SK-N-SH (cell line): ENCODE results near the gene SEPTIN7. TPM values are rescaled to one million over a fixed set of nuclear protein-coding genes. Genes with fewer than 3 reads are reported as not detected.

ENCODE experiments used
- CTCF ChIA-PET: fragments of 300-600, 350-600 bp; formaldehyde crosslinking; extraction: SDS; loops from one replicate; lab custom pipeline; 2021; lab: Yijun Ruan, JAX
- POLR2A ChIA-PET: fragments of 350-600 bp; sonication (Branson Sonifier 250); formaldehyde crosslinking; extraction: SDS; loops from one replicate; lab custom pipeline; 2020; ENCODE audit warnings: antibody characterized with exemption, inconsistent platforms; lab: Yijun Ruan, JAX
- DNase-seq: peaks from one replicate; pipeline ENCODE4 v3.0.0; 2012
- H2AFZ ChIP-seq: fragments of 200-600 bp; sonication (generic); 2 replicates; pipeline ENCODE4 v1.8.1; 2016; ENCODE audit warnings: antibody characterized with exemption, mild to moderate bottlenecking, low read depth
- H3F3A ChIP-seq: fragments of 200-600 bp; sonication (generic); replicated peaks from 2 replicates; pipeline ENCODE3; 2016; ENCODE audit warnings: antibody characterized with exemption, mild to moderate bottlenecking; ENCODE audit not compliant: insufficient read depth
- H3K27ac ChIP-seq, 2 experiments: fragments of 200-500 bp in 1 of 2; fragments of 200-600 bp in 1 of 2; sonication (Bioruptor generic) in 1 of 2; sonication (generic), shearing (Covaris generic) in 1 of 2; 2 replicates each; pipeline versions ENCODE4 v1.5.1 to v1.6.1; 2014 to 2016; ENCODE audit warnings: low read depth in 2 of 2, inconsistent platforms in 1 of 2, low read length in 1 of 2, mild to moderate bottlenecking in 1 of 2, mixed read lengths in 1 of 2
- H3K27me3 ChIP-seq: fragments of 200-600 bp; sonication (generic), shearing (Covaris generic); 2 replicates; pipeline ENCODE4 v1.6.1; 2016; ENCODE audit warnings: mixed run types; ENCODE audit not compliant: insufficient read depth
- H3K36me3 ChIP-seq, 2 experiments: fragments of 200-500 bp in 1 of 2; fragments of 200-600 bp in 1 of 2; sonication (Bioruptor generic) in 1 of 2; sonication (generic) in 1 of 2; replicated peaks in 1 of 2; 2 replicates each; pipeline versions ENCODE3 to v1.5.1; 2014 to 2016; ENCODE audit warnings: low read length in 1 of 2, mild to moderate bottlenecking in 1 of 2; ENCODE audit not compliant: insufficient read depth in 2 of 2, control insufficient read depth in 1 of 2
- H3K4me1 ChIP-seq, 2 experiments: fragments of 200-500 bp in 1 of 2; fragments of 200-600 bp in 1 of 2; sonication (Bioruptor generic) in 1 of 2; sonication (generic), shearing (Covaris generic) in 1 of 2; 2 replicates each; pipeline versions ENCODE4 v1.5.1 to v1.6.1; 2014 to 2016; ENCODE audit warnings: low read depth in 1 of 2, low read length in 1 of 2, mixed run types in 1 of 2; ENCODE audit not compliant: insufficient read depth in 2 of 2, control insufficient read depth in 1 of 2
- H3K4me2 ChIP-seq: fragments of 200-600 bp; sonication (generic), shearing (Covaris generic); 2 replicates; pipeline ENCODE4 v1.6.1; 2017; ENCODE audit warnings: mixed run types
- H3K4me3 ChIP-seq, 2 experiments: fragments of 200-500 bp in 1 of 2; fragments of 200-600 bp in 1 of 2; sonication (Bioruptor generic) in 1 of 2; sonication (generic), shearing (Covaris generic) in 1 of 2; 2 replicates each; pipeline versions ENCODE4 v1.5.1 to v1.8.1; 2014 to 2016; ENCODE audit warnings: low read depth in 2 of 2, inconsistent platforms in 1 of 2, low read length in 1 of 2, mild to moderate bottlenecking in 1 of 2, mixed read lengths in 1 of 2, moderate library complexity in 1 of 2
- H3K79me2 ChIP-seq: fragments of 200-600 bp; sonication (generic); 2 replicates; pipeline ENCODE4 v1.8.1; 2017; ENCODE audit warnings: mild to moderate bottlenecking; ENCODE audit not compliant: insufficient read depth
- H3K9ac ChIP-seq: fragments of 200-600 bp; sonication (generic); 2 replicates; pipeline ENCODE4 v1.6.1; 2017; ENCODE audit warnings: mixed run types
- H3K9me2 ChIP-seq: fragments of 200-600 bp; sonication (generic); 2 replicates; pipeline ENCODE4 v1.6.1; 2017; ENCODE audit warnings: mixed run types
- H3K9me3 ChIP-seq: fragments of 200-600 bp; sonication (generic); 2 replicates; pipeline ENCODE4 v1.6.1; 2017; ENCODE audit warnings: mixed run types, mild to moderate bottlenecking, moderate library complexity
- H4K20me1 ChIP-seq: fragments of 200-600 bp; sonication (generic); 2 replicates; pipeline ENCODE4 v1.6.1; 2017; ENCODE audit warnings: mild to moderate bottlenecking, mixed run types; ENCODE audit not compliant: insufficient read depth
- CHD2 ChIP-seq: fragments of 150-350 bp; IDR thresholded peaks from 2 replicates; pipeline ENCODE4 v1.6.1; 2018; ENCODE audit warnings: low read length; ENCODE audit not compliant: partially characterized antibody
- CTCF ChIP-seq: fragments of 200-600 bp; sonication (generic); IDR thresholded peaks from 2 replicates; pipeline ENCODE4 v1.6.1; 2017; ENCODE audit warnings: antibody characterized with exemption, mild to moderate bottlenecking, moderate library complexity
- FOSL2 ChIP-seq: IDR thresholded peaks from 2 replicates; pipeline ENCODE4 v1.4.0; 2012; ENCODE audit warnings: low read depth, mild to moderate bottlenecking, moderate library complexity, borderline replicate concordance
- FOXM1 ChIP-seq: IDR thresholded peaks from 2 replicates; pipeline ENCODE4 v1.4.0; 2012; ENCODE audit warnings: low read depth, mild to moderate bottlenecking
- JUND ChIP-seq: IDR thresholded peaks from 2 replicates; pipeline ENCODE4 v1.4.0; 2012
- MEF2A ChIP-seq: IDR thresholded peaks from 2 replicates; pipeline ENCODE4 v1.4.0; 2012; ENCODE audit warnings: low read depth, borderline replicate concordance
- MXI1 ChIP-seq: IDR thresholded peaks from 2 replicates; pipeline ENCODE4 v1.6.1; 2012; ENCODE audit warnings: mild to moderate bottlenecking, low read depth, low read length, improper control_type of control experiment
- NFIC ChIP-seq: IDR thresholded peaks from 2 replicates; pipeline ENCODE4 v1.4.0; 2012; ENCODE audit warnings: borderline replicate concordance
- POLR2AphosphoS5 ChIP-seq: IDR thresholded peaks from 2 replicates; pipeline ENCODE4 v1.6.1; 2012; ENCODE audit warnings: low read depth, low read length
- RAD21 ChIP-seq: IDR thresholded peaks from 2 replicates; pipeline ENCODE4 v1.6.1; 2012; ENCODE audit warnings: mild to moderate bottlenecking, low read length
- RCOR1 ChIP-seq: fragments of 150-350 bp; IDR thresholded peaks from 2 replicates; pipeline ENCODE4 v1.6.1; 2017; ENCODE audit warnings: antibody characterized with exemption, low read length
- REST ChIP-seq: IDR thresholded peaks from 2 replicates; pipeline ENCODE4 v1.6.1; 2012; ENCODE audit warnings: mild to moderate bottlenecking, low read depth, low read length, moderate library complexity
- SIN3A ChIP-seq: IDR thresholded peaks from 2 replicates; pipeline ENCODE4 v1.6.1; 2012; ENCODE audit warnings: low read depth, mild to moderate bottlenecking, low read length, moderate library complexity, borderline replicate concordance
- SMC3 ChIP-seq: IDR thresholded peaks from 2 replicates; pipeline ENCODE4 v1.6.1; 2012; ENCODE audit warnings: low read depth, low read length, improper control_type of control experiment
- USF1 ChIP-seq: IDR thresholded peaks from 2 replicates; pipeline ENCODE4 v1.4.0; 2012; ENCODE audit warnings: low read depth, borderline replicate concordance
- WGBS: methylation state at CpG from one replicate; pipeline ENCODE4 v1.1.6; 2017; ENCODE audit warnings: low lambda C conversion rate; 5-methylcytosine and 5-hydroxymethylcytosine counted together
- polyA plus RNA-seq, 3 experiments: library from polyadenylated mRNA; depleted of rRNA; stranded (reverse); fragments of >200 nt; gene quantifications; 2 replicates each; pipeline ENCODE4 v1.2.3, GENCODE V29; 2012

SEPTIN7 gene
- polyA plus RNA-seq, 1 of the 3 experiments (the other 2 are of a cell fraction) = 119 TPM

- TF ChIP-seq USF1 (no peak), FOSL2 (no peak), NFIC (no peak; the same call in 1 of the 2 replicates), RAD21 (peak; percentile 70), CHD2 (no peak), SMC3 (peak; percentile 72), MEF2A (peak; percentile 7; the same call in 1 of the 2 replicates), REST (0 out of 2 replicates have a peak, but pooled peaks have one; percentile 20), CTCF (peak; percentile 97), POLR2AphosphoS5 (no peak), RCOR1 (peak; percentile 46; the same call in 1 of the 2 replicates), JUND (no peak), MXI1 (0 out of 2 replicates have a peak, but pooled peaks have one; percentile 9), FOXM1 (no peak), SIN3A (0 out of 2 replicates have a peak, but pooled peaks have one; percentile 8)
- WGBS = under 1% methylated on average over 68 of the region's 70 CpGs
- peak; percentile 85 for DNase-seq
- Histone ChIP-seq H3K9me3 (no peaks in the 10 kb centered on the region), H3K9me2 (no peaks in the 10 kb centered on the region), H3K9ac (peak overlapping the region; percentile 90), H4K20me1 (peaks cover 46% of the 10 kb centered on the region), H3K27ac (peak overlapping the region; percentile 97 to 98), H3K4me3 (peak overlapping the region; percentile 94 to 99), H3K27me3 (no peaks in the 10 kb centered on the region), H2AFZ (peak overlapping the region; percentile 60), H3F3A (peaks cover 19% of the 10 kb centered on the region), H3K36me3 (peaks cover 0 to 2% of the 10 kb centered on the region in 2 experiments), H3K4me1 (peaks cover 15 to 24% of the 10 kb centered on the region in 2 experiments; a peak in 3 of 4 replicates), H3K79me2 (peaks cover 71% of the 10 kb centered on the region), H3K4me2 (peak overlapping the region; percentile 77)
- ChIA-PET POLR2A (interaction anchor here (0.5 to 3.2 kb wide), 28 partner anchors 10 to 588 kb away, joined by 3 to 30 read pairs (median 4); partner anchors contain the start of genes ANLN and HERPUD2), CTCF (interaction anchor here (0.6 to 9.5 kb wide), 47 partner anchors 9 to 765 kb away, joined by 3 to 176 read pairs (median 5); partner anchors contain the start of gene HERPUD2)
These were observed 690 bp downstream of the SEPTIN7 start for GRCh38 chr7:35801392-35802101.
